Measurements from ENCODE around the gene COPS8.

- no peak for TF ChIP-seq CTCF (conservative IDR thresholded peaks at IDR 0.05)
- no peak for TF ChIP-seq EZH2 (IDR thresholded peaks at IDR 0.05; ENCODE audit: low read depth)
Observed at GRCh38 chr2:237081596-237081995, 4.1 kb upstream of the COPS8 start.

Measured in PC-9 (cell line).